Stimulated activated CD8-positive, alpha-beta memory T cell treated with anti-CD3 and anti-CD28 coated beads, Interleukin-7, amount 100 ng/mL, for 24 hours (primary cell): ENCODE data around the gene FHIT.

Experiments
- DNase-seq: peaks from one replicate; pipeline ENCODE4 v3.0.0-alpha.2; 2020; ENCODE audit warnings: low read depth

The FHIT gene

GRCh38 chr3:61169621-61170251 is 81.5 kb downstream of the FHIT start:
- DNase-seq, result no peak

GRCh38 chr3:61168286-61168685 is 83.0 kb downstream of the FHIT start:
- no peak for DNase-seq

GRCh38 chr3:61162965-61163364 is 88.3 kb downstream of the FHIT start:
- no peak for DNase-seq

GRCh38 chr3:61158667-61159066 is 92.6 kb downstream of the FHIT start:
- DNase-seq, result no peak

GRCh38 chr3:61158216-61158615 is 93.0 kb downstream of the FHIT start:
- DNase-seq, result no peak

GRCh38 chr3:61157414-61157813 is 93.8 kb downstream of the FHIT start:
- no peak for DNase-seq

GRCh38 chr3:61155701-61156292 is 95.5 kb downstream of the FHIT start:
- no peak for DNase-seq

- no peak for DNase-seq
Observed at GRCh38 chr3:61154457-61155198, 96.6 kb downstream of the FHIT start.

- no peak for DNase-seq
Observed at GRCh38 chr3:61152071-61152470, 99.2 kb downstream of the FHIT start.

- DNase-seq, result no peak
Observed at GRCh38 chr3:61149236-61149635, 102.0 kb downstream of the FHIT start.

- DNase-seq, result no peak
Observed at GRCh38 chr3:61146010-61146890, 105.0 kb downstream of the FHIT start.

GRCh38 chr3:61141697-61142096 is 109.6 kb downstream of the FHIT start:
- no peak for DNase-seq

GRCh38 chr3:61141227-61141626 is 110.0 kb downstream of the FHIT start:
- DNase-seq, result no peak

GRCh38 chr3:61139686-61140085 is 111.6 kb downstream of the FHIT start:
- DNase-seq, result no peak

- DNase-seq, result no peak
Observed at GRCh38 chr3:61138401-61138800, 112.9 kb downstream of the FHIT start.

GRCh38 chr3:61136191-61136590 is 115.1 kb downstream of the FHIT start:
- DNase-seq, result no peak

GRCh38 chr3:61134532-61134931 is 116.7 kb downstream of the FHIT start:
- no peak for DNase-seq

- DNase-seq, result no peak
Observed at GRCh38 chr3:61132062-61132461, 119.2 kb downstream of the FHIT start.

GRCh38 chr3:61118830-61119229 is 132.4 kb downstream of the FHIT start:
- no peak for DNase-seq

GRCh38 chr3:61117045-61117898 is 134.0 kb downstream of the FHIT start:
- DNase-seq, result no peak

GRCh38 chr3:61114316-61114953 is 136.8 kb downstream of the FHIT start:
- no peak for DNase-seq
